HG03108 (cell line): ENCODE results near the gene SAMD1.

Experiments used
- ATAC-seq: cut with Tn5 transposase; IDR thresholded peaks from one replicate; pipeline ENCODE4 v1.9.1; 2021; ENCODE audit warnings: moderate library complexity; ENCODE audit not compliant: unreplicated experiment

SAMD1 gene

GRCh38 chr19:14113762-14114414, 23.3 kb upstream of the SAMD1 start:
- ATAC-seq = no peak

GRCh38 chr19:14112809-14113385, 22.3 kb upstream of the SAMD1 start:
- no peak for ATAC-seq

- no peak for ATAC-seq
Measured at GRCh38 chr19:14112051-14112808, 21.7 kb upstream of the SAMD1 start.

- ATAC-seq = no peak
Measured at GRCh38 chr19:14111486-14111885, 20.9 kb upstream of the SAMD1 start.

GRCh38 chr19:14110650-14111049, 20.1 kb upstream of the SAMD1 start:
- ATAC-seq = no peak

GRCh38 chr19:14107581-14108461, 17.3 kb upstream of the SAMD1 start:
- ATAC-seq = no peak

GRCh38 chr19:14106840-14107239, 16.3 kb upstream of the SAMD1 start:
- ATAC-seq = no peak

GRCh38 chr19:14105680-14106079, 15.1 kb upstream of the SAMD1 start:
- ATAC-seq = no peak

GRCh38 chr19:14103310-14103709, 12.8 kb upstream of the SAMD1 start:
- no peak for ATAC-seq

GRCh38 chr19:14102756-14103155, 12.2 kb upstream of the SAMD1 start:
- ATAC-seq = no peak

- ATAC-seq = no peak
Measured at GRCh38 chr19:14102102-14102696, 11.6 kb upstream of the SAMD1 start.

GRCh38 chr19:14101003-14101545, 10.5 kb upstream of the SAMD1 start:
- no peak for ATAC-seq

GRCh38 chr19:14097532-14098151, 7.1 kb upstream of the SAMD1 start:
- ATAC-seq = no peak

- no peak for ATAC-seq
Measured at GRCh38 chr19:14096272-14096992, 5.9 kb upstream of the SAMD1 start.

- no peak for ATAC-seq
Measured at GRCh38 chr19:14094854-14095253, 4.3 kb upstream of the SAMD1 start.

- no peak for ATAC-seq
Measured at GRCh38 chr19:14093117-14093823, 2.7 kb upstream of the SAMD1 start.

GRCh38 chr19:14091813-14092462, 1.4 kb upstream of the SAMD1 start:
- ATAC-seq = no peak

GRCh38 chr19:14091081-14091812, 696 bp upstream of the SAMD1 start:
- peak; percentile 47 for ATAC-seq
